ENCODE data around the gene NPAS4. TPM values are rescaled to one million over a fixed set of nuclear protein-coding genes. Genes with fewer than 3 reads are reported as not detected.

Gene NPAS4
- total RNA-seq, 2 experiments from 2014 or later, result 0.11 TPM; not detected in 1

DNA sequence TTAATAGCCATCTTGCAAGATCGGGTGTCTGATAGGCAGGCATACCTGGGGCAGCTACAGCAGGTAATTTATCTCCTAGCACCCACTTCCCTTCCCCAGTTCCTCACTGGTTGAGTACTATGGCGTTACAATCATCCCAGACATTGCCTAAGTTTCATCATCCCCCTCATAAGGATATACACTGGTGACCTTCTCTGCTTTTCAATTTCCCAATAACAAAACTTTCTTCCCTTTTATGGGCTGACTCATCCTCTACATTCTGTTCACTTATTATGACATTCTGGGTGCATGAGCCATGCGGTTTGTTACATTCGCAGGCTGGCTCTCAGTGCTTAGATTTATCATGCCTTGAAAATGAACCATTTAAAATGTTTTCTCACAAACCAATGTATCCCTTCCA lies 22.8 kb downstream of the NPAS4 start:
- ATAC-seq (no peak), DNase-seq (no peak)
- TF ChIP-seq, protein P1, sequence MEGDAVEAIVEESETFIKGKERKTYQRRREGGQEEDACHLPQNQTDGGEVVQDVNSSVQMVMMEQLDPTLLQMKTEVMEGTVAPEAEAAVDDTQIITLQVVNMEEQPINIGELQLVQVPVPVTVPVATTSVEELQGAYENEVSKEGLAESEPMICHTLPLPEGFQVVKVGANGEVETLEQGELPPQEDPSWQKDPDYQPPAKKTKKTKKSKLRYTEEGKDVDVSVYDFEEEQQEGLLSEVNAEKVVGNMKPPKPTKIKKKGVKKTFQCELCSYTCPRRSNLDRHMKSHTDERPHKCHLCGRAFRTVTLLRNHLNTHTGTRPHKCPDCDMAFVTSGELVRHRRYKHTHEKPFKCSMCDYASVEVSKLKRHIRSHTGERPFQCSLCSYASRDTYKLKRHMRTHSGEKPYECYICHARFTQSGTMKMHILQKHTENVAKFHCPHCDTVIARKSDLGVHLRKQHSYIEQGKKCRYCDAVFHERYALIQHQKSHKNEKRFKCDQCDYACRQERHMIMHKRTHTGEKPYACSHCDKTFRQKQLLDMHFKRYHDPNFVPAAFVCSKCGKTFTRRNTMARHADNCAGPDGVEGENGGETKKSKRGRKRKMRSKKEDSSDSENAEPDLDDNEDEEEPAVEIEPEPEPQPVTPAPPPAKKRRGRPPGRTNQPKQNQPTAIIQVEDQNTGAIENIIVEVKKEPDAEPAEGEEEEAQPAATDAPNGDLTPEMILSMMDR (IDR thresholded peaks at IDR 0.05), result no peak
- peaks cover 12% of the 10 kb centered on the region for H3K9me3 Mint-ChIP-seq
- H3K27me3 Mint-ChIP-seq, result peaks cover 3% of the 10 kb centered on the region
- peaks cover 3% of the 10 kb centered on the region for H3K4me1 Mint-ChIP-seq (ENCODE audit: low read depth)
- no peak overlapping the region for H3K4me3 Mint-ChIP-seq
- CTCF ChIA-PET, result interaction anchor here (2.0 kb wide), 1 partner anchor 55 kb away, joined by 6 read pairs; no protein-coding TSS in a partner anchor
- POLR2A ChIA-PET, result no interaction called here
- intact Hi-C loops (cut with micrococcal nuclease), result loop anchor here (5.0 kb wide), 1 partner anchor 36 kb away; no protein-coding TSS in a partner anchor
- H3K27ac Mint-ChIP-seq, result no peak overlapping the region
- H3K36me3 Mint-ChIP-seq (ENCODE audit: low read depth), result no peaks in the 10 kb centered on the region

DNA sequence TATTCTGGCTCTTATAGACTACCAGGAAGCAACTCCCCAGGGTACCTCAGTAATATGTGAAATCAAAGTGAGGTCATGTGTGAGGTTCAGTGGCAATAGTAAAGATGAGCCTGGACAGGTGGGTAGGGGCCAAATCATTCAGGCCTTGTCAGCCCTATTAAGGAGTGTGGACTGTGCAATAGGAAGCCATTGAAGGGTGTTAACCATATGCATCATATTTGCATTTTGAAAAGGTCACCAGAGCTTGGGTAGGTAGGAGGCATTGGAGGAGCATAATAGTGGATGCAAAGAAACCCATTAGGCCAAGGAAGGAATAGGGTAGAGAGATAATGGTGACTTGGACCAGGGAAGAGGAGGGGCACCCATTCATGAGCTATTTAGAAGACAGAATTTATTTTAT lies 26.2 kb downstream of the NPAS4 start:
- POLR2A ChIA-PET, result no interaction called here
- H3K36me3 Mint-ChIP-seq (ENCODE audit: low read depth), result no peaks in the 10 kb centered on the region
- no peak for ATAC-seq
- intact Hi-C loops (cut with micrococcal nuclease), result no loop called here
- no peaks in the 10 kb centered on the region for H3K4me1 Mint-ChIP-seq (ENCODE audit: low read depth)
- DNase-seq, result no peak
- H3K9me3 Mint-ChIP-seq, result peaks cover 12% of the 10 kb centered on the region
- no peak overlapping the region for H3K4me3 Mint-ChIP-seq
- CTCF ChIA-PET, result interaction anchor here (0.7 to 1.7 kb wide), 4 partner anchors 8 to 38 kb away, joined by 3 to 4 read pairs (median 3); partner anchors contain the start of gene MRPL11
- H3K27ac Mint-ChIP-seq, result no peak overlapping the region
- H3K27me3 Mint-ChIP-seq, result peaks cover 4% of the 10 kb centered on the region
- TF ChIP-seq, protein P1 (IDR thresholded peaks at IDR 0.05), result no peak

DNA sequence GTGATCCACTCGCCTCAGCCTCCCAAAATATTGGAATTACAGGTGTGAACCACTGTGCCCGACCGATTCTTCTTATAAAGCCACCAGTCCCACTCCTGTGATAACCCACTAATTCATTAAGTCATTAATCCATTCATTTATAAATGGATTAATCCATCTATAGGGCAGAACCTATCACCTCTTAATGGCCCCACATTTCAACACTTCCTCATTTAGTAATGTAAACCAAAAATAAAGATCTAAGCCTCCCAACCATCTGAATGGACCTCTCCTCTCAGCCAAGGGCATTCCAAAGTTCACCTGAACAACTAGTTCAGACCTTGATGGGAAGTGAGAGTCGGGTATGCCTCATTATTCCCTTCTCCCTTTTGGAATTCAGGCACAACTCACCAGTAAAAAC lies 27.7 kb downstream of the NPAS4 start:
- Mint-ChIP-seq H3K27ac (no peak overlapping the region), H3K36me3 (ENCODE audit: low read depth) (no peaks in the 10 kb centered on the region), H3K27me3 (peaks cover 3% of the 10 kb centered on the region), H3K4me1 (ENCODE audit: low read depth) (no peaks in the 10 kb centered on the region), H3K4me3 (no peak overlapping the region), H3K9me3 (peaks cover 4% of the 10 kb centered on the region)
- intact Hi-C loops (cut with micrococcal nuclease), result no loop called here
- TF ChIP-seq, protein P1 (IDR thresholded peaks at IDR 0.05), result no peak
- DNase-seq (no peak), ATAC-seq (no peak)
- ChIA-PET POLR2A (no interaction called here), CTCF (interaction anchor here (1.3 to 1.7 kb wide), 2 partner anchors 10 kb away, joined by 3 to 4 read pairs; partner anchors contain the start of gene MRPL11)

DNA sequence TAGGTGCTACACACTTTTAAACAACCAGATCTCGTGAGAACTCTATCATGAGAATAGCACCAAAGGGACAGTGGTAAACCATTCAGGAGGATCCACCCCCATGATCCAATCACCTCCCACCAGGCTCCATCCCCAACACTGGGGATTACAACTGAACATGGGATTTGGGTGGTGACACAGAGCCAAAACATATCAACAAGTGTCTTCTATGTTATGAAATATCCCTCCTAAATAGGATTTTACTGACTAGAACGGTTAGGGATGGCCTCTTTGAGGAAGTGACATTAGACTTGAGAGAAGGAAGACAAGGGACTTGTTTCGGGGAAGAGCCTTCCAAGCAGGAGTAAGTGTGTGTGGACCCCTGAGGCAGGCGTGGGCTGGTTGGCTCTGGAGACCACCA lies 29.7 kb downstream of the NPAS4 start:
- no peak for ATAC-seq
- H3K4me3 Mint-ChIP-seq, result no peak overlapping the region
- peaks cover 17% of the 10 kb centered on the region for H3K4me1 Mint-ChIP-seq (ENCODE audit: low read depth)
- no peaks in the 10 kb centered on the region for H3K9me3 Mint-ChIP-seq
- peaks cover 2% of the 10 kb centered on the region for H3K27me3 Mint-ChIP-seq
- CTCF ChIA-PET, result no interaction called here
- no peak overlapping the region for H3K27ac Mint-ChIP-seq
- intact Hi-C loops (cut with micrococcal nuclease), result no loop called here
- TF ChIP-seq, protein P1 (IDR thresholded peaks at IDR 0.05), result no peak
- DNase-seq, result no peak
- POLR2A ChIA-PET, result no interaction called here
- no peaks in the 10 kb centered on the region for H3K36me3 Mint-ChIP-seq (ENCODE audit: low read depth)

DNA sequence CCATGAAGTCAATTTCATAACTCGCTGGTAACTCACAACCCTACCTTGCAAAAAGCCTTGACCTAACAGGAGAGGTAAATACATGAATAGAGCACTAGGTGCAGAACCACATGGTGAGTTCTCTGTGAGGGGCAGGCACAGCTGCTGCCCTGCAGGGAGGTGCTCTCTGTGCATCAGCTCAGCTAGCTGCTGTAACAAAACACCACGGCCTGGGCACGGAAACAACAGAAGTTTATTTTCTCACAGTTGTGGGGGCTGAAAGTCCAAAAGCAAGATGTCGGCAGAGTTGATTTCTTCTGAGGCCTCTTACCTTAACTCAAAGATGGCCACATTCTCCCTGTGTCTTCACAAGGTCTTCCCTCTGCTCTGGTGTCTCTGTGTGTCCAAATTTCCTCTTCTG lies 30.8 kb downstream of the NPAS4 start:
- Mint-ChIP-seq H3K27ac (no peak overlapping the region), H3K9me3 (no peaks in the 10 kb centered on the region), H3K4me1 (ENCODE audit: low read depth) (peaks cover 17% of the 10 kb centered on the region), H3K27me3 (peaks cover 2% of the 10 kb centered on the region), H3K36me3 (ENCODE audit: low read depth) (no peaks in the 10 kb centered on the region), H3K4me3 (no peak overlapping the region)
- ChIA-PET CTCF (no interaction called here), POLR2A (no interaction called here)
- intact Hi-C loops (cut with micrococcal nuclease), result no loop called here
- no peak for ATAC-seq
- TF ChIP-seq, protein P1 (IDR thresholded peaks at IDR 0.05), result no peak
- DNase-seq, result no peak
